Nucleus accumbens (tissue), 56 donors: ENCODE data around the gene EID1.
"Not testable (repeated sequence)": the region's sequence is repeated elsewhere in the genome, so short reads cannot be mapped to it uniquely, and the experiment has no call there.

Experiments
- DNase-seq, 56 donors: peaks; one replicate each; lab custom pipeline; 2025; lab: John Stamatoyannopoulos, UW

Gene EID1

DNA sequence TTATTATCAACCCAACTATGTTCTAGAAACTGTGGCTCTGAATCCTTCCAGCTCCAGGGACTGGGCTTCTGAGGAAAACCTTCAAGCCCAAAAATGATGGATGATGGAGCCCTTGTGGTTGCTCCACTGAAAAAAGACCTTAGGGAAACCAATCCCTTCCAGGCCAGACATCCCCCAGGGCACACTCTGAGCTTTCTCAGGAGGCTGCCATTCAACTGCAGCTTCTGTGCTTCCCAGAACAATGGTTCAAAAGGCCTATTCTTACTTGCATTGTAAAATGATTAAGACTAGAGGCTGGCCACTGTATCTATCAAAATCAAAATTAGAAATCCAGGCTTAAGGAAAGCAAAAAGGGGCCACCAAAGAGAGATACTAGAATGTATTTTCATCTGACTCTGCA, 27.3 kb downstream of the EID1 start:
- no peak for DNase-seq

DNA sequence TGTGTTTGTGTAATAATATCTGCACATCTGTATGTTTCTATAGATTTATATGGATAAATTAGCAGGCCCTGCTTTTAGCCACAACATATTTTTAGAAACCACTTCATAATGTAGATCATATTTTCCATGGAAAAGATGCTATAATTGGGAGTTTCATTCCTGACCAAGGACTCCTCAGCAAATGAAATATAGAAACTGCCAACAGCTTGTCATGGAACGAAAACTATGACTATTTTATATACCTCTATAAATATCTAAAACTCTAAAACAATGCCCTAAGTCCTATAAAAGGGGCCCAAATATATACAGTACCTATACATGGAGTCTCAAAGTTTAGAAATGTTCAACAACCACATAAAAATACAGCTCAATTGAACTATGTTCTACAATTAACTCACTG, 27.9 kb downstream of the EID1 start:
- no peak for DNase-seq

DNA sequence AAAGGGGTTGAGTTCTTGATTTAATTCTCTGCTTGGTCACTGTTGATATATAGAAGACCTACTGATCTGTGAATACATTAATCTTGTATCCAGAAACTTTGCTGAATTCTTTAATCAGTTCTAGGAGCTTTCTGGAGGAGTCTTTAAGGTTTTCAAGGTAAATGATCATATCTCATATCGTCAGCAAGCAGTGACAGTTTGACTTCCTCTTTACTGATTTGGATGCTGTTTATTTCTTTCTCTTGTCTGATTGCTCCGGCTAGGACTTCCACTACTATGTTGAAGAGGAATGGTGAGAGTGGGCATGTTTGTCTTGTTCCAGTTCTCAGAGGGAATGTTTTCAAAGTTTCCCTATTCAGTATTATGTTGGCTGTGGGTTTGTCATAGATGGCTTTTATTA, 31.4 kb downstream of the EID1 start:
- DNase-seq = not testable (repeated sequence)

DNA sequence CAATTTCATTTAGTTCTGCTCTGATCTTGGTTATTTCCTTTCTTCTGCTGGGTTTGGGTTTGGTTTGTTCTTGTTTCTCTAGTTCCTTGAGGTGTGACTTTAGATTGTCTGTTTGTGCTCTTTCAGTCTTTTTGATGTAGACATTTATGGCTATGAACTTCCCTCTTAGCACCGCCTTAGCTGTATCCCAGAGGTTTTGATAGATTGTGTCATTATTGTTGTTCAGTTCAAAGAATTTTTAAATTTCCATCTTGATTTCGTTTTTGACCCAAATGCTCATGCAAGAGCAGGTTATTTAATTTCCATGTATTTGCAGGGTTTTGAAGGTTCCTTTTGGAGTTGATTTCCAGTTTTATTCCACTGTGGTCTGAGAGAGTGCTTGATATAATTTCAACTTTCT, 32.6 kb downstream of the EID1 start:
- DNase-seq = not testable (repeated sequence)

DNA sequence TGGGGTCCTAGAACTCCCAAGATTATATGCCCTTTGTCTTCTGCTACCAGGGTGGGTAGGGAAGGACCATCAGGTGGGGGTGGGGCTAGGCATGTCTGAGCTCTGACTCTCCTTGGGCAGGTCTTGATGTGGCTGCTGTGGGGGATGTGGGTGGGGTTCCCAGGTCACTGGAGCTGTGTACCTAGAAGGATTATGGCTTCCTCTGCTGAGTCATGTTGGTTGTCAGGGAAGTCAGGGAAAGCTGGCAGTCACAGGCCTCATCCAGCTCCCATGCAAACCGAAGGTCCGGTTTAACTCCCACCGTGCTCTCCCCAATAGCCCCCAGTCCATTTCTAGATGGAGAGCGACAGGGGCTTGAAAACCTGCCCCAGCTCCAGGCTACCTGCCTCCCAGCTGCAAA, 35.2 kb downstream of the EID1 start:
- no peak for DNase-seq

DNA sequence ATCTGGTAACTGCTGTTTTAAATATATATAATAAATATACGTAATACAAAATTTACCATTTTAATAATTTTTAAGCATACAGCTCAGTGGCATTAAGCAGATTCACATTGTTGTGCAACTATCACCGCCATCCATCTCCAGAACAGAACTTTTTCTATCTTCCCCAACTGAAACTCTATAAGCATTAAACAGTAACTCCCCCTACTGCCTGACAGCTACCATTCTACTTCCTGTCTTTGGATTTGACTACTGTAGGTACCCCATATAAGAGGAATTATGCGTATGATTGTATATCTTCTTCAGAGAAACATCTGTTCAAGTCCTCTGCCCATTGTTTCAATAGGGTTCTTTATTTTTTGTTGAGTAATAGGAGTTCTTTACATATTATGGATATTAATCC, 36.8 kb downstream of the EID1 start:
- no peak for DNase-seq

DNA sequence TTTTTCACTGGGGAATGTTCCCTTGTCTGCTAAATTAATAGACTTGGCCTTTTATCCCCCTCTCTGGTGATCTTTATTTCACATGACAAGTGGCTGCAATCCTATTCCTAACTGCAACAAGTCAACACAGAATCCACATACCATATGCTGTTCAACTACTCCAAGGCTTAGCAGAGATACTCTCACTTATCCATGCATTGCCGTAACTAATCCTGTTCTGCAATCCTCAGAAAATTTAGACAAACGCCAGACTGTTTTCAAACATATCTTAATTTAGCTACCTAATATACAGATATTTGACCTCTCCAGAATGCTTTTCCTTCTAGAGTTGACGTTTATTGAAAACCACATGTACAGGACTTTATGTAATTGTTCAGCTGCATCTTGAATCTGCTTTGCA, 37.9 kb downstream of the EID1 start:
- no peak for DNase-seq

DNA sequence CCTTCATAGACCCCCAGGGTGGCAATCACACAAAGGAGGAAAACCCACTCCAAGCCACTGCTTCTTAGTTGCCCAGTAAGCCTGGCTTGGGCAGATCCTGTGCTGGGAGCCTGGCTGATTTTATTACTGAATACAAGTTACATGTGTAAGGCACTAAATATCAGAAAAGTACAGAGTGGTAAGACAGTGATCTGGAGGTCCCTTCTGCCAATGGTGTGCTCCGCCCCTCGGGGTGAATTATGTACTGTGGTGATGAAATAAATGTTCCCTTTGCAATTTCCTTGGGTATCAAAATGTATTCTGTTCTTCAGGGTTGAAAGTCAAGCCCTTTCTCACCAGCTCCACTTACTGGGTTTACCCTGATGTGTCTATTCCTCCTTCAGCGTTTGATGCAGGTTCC, 38.8 kb downstream of the EID1 start:
- no peak for DNase-seq

DNA sequence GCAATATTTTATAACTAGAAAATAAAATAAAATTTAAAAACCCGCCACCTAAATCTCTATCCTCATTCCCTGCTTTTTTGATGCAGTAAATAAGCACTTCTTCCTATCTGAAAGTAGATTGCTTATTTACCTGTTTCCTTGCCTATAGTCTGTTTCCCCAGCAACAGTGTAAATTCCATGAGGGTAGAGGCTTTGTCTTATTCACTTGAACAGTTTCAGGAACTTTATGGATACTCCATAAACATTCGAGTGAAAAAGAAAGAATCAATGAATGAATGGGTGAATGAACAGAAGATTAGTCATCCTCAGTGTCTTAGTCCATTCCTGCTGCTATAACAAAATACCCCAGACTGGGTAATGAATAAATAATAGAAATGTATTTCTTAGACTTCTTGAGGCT, 44.1 kb downstream of the EID1 start:
- no peak for DNase-seq

DNA sequence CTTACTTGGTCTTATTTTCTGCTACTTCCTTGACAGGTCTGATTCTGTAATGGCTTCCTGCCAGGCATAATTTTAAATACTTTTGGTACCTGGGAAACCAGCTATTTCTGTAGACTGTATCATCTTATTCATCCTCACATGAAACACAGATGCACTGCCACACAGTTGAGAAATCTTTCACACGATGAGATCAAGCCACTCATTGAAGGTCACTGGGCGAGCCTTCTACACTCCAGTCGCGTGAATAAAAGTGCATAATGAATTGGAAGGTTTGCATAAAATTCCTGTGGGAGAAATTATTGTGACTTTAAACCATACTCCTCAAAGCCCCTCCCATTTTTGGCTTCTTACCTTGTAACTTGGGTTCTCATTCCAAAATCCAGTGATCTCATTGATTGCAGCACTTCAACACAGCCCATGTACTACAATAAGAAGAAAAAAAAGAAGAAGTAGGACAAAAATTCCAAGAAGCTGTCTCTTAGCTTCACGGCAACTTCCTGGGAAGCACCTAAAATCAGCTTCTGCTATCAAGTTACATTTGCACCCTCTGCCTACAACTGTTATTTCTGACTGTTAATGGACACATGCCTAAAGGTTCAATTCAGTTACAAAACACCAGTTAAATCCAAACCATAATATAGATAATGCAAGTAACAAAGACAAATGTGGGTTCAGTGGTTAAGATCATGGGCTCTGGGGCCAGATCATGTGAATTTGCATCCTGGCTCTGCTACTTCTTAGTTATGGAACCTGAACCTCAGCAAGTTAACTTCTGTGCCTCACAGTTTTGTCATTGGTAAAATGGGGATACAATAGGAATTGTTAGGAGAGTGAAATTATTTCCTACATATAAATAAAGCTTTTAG, 46.8 kb downstream of the EID1 start:
- DNase-seq = peak in 2 of 56 donors; percentile 2 to 4

DNA sequence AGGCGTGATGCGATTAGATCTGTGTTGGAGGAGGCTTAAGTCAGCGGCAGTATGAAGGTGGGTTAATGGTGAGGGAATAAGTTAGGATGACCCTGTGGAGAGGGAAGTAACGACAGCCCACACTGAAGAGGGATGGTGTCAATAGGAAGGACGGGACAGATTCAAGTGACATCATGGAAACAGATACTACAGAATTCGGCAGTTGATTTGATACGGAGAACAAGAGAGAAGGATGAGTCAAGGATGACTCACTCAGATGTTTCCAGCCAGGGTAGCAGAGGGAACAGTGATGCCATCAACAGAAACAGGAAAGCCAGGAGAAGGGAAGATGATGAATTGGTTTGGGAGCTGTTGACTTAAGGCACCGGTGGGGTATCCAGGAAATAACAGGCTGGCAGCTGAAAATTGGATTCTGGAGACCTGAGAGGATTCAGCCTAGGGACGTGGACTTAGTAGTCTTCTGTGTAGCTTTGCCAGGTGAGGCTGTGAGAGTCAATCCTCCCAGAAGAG, 47.8 kb downstream of the EID1 start:
- DNase-seq = peak in 17 of 56 donors; percentile 4 to 41 (median 14)

DNA sequence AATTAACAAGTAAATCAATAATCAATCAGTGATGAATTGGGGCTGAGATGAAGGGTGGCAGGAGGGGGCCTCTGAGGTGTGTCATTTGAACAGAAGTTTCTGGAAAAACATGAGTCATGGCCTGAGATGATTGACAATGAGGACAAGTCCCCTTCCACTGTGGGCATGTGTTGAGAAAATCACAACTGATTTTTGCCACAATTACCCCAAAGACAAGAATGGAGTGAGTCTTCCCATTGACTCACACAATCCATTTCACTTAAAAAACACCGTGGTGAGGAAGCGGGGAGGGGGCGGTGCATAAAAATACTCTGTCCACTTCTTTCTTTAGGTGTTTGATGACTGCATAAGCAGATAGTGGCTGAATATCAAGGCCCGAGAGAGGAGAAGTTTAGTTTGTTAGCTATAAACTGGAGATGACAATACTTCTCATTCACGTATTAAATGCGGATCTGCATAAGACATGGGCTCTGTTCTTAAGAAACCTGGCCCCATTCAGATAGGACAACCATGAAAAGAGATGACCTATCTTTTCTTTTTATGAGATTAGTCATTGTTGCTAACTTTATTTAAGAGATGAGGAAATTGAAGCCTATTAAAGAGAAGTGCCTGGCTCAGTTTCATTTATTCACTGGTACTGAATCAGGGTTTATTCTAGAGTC, 51.1 kb downstream of the EID1 start:
- DNase-seq = no peak

DNA sequence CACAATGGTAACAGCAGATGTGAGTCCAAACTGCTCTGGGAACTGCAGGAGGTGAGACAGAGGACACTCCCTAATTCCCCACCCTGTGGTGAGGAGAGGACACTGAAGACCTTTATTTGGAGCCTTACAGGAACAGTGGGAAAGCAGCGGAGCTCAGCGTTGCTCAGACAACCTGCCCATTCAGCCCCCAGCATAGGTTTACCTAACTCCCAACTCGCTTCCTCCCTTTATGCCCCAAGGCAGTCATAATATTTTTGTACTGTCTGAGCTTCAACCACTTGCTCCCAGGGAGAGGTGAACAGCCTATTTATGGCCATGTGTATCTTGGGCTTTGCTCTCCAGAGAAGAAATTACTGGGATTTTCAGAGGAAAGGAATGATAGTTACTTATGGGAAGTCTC, 51.7 kb downstream of the EID1 start:
- DNase-seq = no peak
